Measurements from ENCODE around the gene YPEL5.
"Not testable (repeated sequence)": the region's sequence is repeated elsewhere in the genome, so short reads cannot be mapped to it uniquely, and the experiment has no call there.

Gene YPEL5

DNA sequence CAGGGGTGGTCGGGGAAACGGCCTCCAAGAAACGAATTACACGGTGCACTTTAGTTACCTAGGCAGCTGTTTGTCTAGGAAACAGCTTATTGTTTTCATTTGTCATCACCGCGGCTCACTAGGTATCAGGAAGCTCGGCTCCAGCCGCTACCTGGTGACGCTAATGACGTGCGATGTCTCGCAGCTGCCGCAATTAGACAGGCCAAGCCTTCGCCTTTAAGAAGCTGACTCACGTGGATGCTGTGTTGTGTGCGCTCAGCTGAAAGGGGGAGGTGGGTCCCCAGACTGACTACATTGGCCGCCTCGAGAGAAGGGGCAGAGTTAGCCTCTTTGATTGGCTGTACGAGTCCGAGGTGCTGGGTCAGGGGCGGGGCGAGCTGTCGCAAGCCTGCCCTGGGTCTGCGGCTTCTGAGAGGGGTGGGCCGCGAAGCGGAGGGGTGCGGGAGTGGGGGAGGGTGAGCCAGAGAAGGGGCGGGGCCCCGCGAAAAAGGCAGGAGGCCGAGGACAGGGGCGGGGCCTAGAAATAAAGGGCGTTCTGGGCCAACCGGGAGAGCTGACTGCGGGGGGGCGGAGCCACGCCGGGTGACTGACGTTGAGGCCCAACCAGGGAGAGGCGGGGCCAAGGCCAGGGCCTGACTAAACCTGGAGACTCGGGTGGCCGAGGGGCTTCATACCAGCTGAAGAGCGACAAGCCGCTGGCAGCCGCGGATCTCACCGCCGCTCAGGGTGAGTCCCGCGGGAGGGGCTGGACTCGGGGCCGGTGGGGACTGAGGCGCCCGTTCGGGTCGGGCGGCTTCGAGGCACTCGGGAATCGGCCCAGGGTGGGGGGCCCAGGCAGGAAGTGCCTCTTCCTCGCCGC lies at the start of gene YPEL5:
Gene YPEL5, plus strand, starts transcription at position 671 of the 859 bp plus-strand sequence. CDS start 9,645 bp downstream, outside the sequence.
- H3K9me3 ChIP-seq (ENCODE audit: low read length), result no peaks in the 10 kb centered on the region
- H3K9ac ChIP-seq (ENCODE audit: low read length), result peak within 1 kb of the TSS; percentile 16
- H3K27me3 ChIP-seq (ENCODE audit: control insufficient read depth in 1 of 2, insufficient read depth in 2 of 2, low read length in 2 of 2), result no peaks in the 10 kb centered on the region
- peak within 1 kb of the TSS; percentile 96 for H3K27ac ChIP-seq (ENCODE audit: low read depth, low read length)
- H3K36me3 ChIP-seq (ENCODE audit: insufficient read depth, low read length), result peaks cover 4% of the 10 kb centered on the region
- peak within 1 kb of the TSS; percentile 59 to 75 for H3K4me3 ChIP-seq (ENCODE audit: low read depth in 1 of 2, low read length in 2 of 2)
- peaks cover 24% of the 10 kb centered on the region for H3K4me1 ChIP-seq (ENCODE audit: insufficient read depth, low read length)

DNA sequence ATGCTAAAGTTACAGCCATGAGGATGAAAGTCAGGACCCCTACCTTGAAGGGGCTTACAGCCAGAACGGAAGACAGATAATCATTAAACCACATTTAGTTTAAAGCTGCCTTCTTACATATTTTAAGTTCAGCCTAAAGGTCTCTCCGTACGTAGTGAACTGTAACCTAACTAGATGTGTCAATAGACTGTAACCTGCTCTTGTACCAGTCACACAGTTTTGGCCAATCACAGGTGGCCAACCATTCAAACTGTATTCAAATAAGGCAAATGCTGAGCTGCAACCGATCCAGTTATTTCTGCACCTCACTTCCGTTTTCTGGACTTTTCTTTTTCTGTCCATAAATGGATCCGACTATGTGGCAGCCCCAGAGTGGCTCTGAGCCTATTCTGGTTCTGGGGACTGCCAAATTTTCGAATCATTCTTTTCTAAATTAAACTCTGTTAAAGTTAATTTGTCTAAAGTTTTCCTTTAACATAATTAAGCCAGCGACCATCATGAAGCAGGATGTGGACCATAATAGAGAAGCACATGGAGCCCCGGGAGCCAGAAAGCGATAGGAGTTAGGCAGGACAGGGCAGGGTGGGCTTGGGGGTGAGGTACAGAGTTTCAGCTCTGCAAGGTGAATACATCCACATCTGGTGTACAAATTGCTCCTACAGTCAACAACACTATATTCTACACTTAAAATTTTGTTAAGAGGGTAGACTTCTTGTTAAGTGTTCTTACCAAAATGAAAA lies 48.4 kb upstream of the YPEL5 start:
- Histone ChIP-seq H3K27me3 (ENCODE audit: control insufficient read depth in 1 of 2, insufficient read depth in 2 of 2, low read length in 2 of 2) (no peaks in the 10 kb centered on the region), H3K27ac (ENCODE audit: low read depth, low read length) (no peak overlapping the region), H3K4me1 (ENCODE audit: insufficient read depth, low read length) (no peaks in the 10 kb centered on the region), H3K4me3 (ENCODE audit: low read depth in 1 of 2, low read length in 2 of 2) (no peak overlapping the region), H3K36me3 (ENCODE audit: insufficient read depth, low read length) (no peaks in the 10 kb centered on the region), H3K9ac (ENCODE audit: low read length) (no peak overlapping the region), H3K9me3 (ENCODE audit: low read length) (no peaks in the 10 kb centered on the region)

GRCh38 chr2:30099366-30099765 lies 47.4 kb upstream of the YPEL5 start:
- not testable (repeated sequence) for H3K27ac ChIP-seq (ENCODE audit: low read depth, low read length); H3K4me3 ChIP-seq (ENCODE audit: low read depth in 1 of 2, low read length in 2 of 2); H3K36me3 ChIP-seq (ENCODE audit: insufficient read depth, low read length); H3K4me1 ChIP-seq (ENCODE audit: insufficient read depth, low read length); H3K9ac ChIP-seq (ENCODE audit: low read length); H3K27me3 ChIP-seq (ENCODE audit: control insufficient read depth in 1 of 2, insufficient read depth in 2 of 2, low read length in 2 of 2); H3K9me3 ChIP-seq (ENCODE audit: low read length)

- H3K36me3 ChIP-seq (ENCODE audit: insufficient read depth, low read length); H3K9ac ChIP-seq (ENCODE audit: low read length); H3K9me3 ChIP-seq (ENCODE audit: low read length); H3K27ac ChIP-seq (ENCODE audit: low read depth, low read length); H3K4me3 ChIP-seq (ENCODE audit: low read depth in 1 of 2, low read length in 2 of 2); H3K4me1 ChIP-seq (ENCODE audit: insufficient read depth, low read length); H3K27me3 ChIP-seq (ENCODE audit: control insufficient read depth in 1 of 2, insufficient read depth in 2 of 2, low read length in 2 of 2): not testable (repeated sequence)
Observed at GRCh38 chr2:30100691-30101090, 46.1 kb upstream of the YPEL5 start.

- no peaks in the 10 kb centered on the region for H3K4me1 ChIP-seq (ENCODE audit: insufficient read depth, low read length)
- no peaks in the 10 kb centered on the region for H3K36me3 ChIP-seq (ENCODE audit: insufficient read depth, low read length)
- peaks cover 0 to 5% of the 10 kb centered on the region in 2 donors for H3K27me3 ChIP-seq (ENCODE audit: control insufficient read depth in 1 of 2, insufficient read depth in 2 of 2, low read length in 2 of 2)
- H3K9ac ChIP-seq (ENCODE audit: low read length), result no peak overlapping the region
- H3K27ac ChIP-seq (ENCODE audit: low read depth, low read length), result no peak overlapping the region
- no peak overlapping the region for H3K4me3 ChIP-seq (ENCODE audit: low read depth in 1 of 2, low read length in 2 of 2)
- H3K9me3 ChIP-seq (ENCODE audit: low read length), result no peaks in the 10 kb centered on the region
Observed at GRCh38 chr2:30104307-30104706, 42.5 kb upstream of the YPEL5 start.

DNA sequence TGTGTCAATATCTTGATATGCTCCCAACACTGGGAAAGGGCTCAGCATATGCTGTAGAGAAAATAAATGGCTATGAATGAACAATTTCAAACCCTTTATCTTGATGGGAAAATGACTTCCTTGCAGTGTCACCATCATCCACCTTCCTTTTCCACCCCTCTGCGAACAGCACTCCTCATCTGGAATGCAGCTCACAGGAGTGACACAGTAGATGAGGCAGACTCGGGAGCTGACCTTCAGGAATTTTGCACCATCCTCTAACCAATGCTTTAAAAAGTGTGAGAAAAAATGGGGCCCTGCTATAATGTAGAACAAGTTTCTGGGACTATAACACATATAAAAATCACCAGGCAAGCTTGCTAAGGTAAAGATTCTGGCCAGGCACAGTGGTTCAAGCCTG lies 41.3 kb upstream of the YPEL5 start:
- no peaks in the 10 kb centered on the region for H3K4me1 ChIP-seq (ENCODE audit: insufficient read depth, low read length)
- no peaks in the 10 kb centered on the region for H3K9me3 ChIP-seq (ENCODE audit: low read length)
- no peak overlapping the region for H3K4me3 ChIP-seq (ENCODE audit: low read depth in 1 of 2, low read length in 2 of 2)
- no peaks in the 10 kb centered on the region for H3K36me3 ChIP-seq (ENCODE audit: insufficient read depth, low read length)
- no peak overlapping the region for H3K27ac ChIP-seq (ENCODE audit: low read depth, low read length)
- H3K9ac ChIP-seq (ENCODE audit: low read length), result no peak overlapping the region
- peaks cover 0 to 5% of the 10 kb centered on the region in 2 donors for H3K27me3 ChIP-seq (ENCODE audit: control insufficient read depth in 1 of 2, insufficient read depth in 2 of 2, low read length in 2 of 2)

- no peak overlapping the region for H3K4me3 ChIP-seq (ENCODE audit: low read depth in 1 of 2, low read length in 2 of 2)
- peaks cover 0 to 5% of the 10 kb centered on the region in 2 donors for H3K27me3 ChIP-seq (ENCODE audit: control insufficient read depth in 1 of 2, insufficient read depth in 2 of 2, low read length in 2 of 2)
- H3K4me1 ChIP-seq (ENCODE audit: insufficient read depth, low read length), result no peaks in the 10 kb centered on the region
- H3K36me3 ChIP-seq (ENCODE audit: insufficient read depth, low read length), result no peaks in the 10 kb centered on the region
- H3K9ac ChIP-seq (ENCODE audit: low read length), result no peak overlapping the region
- H3K9me3 ChIP-seq (ENCODE audit: low read length), result no peaks in the 10 kb centered on the region
- no peak overlapping the region for H3K27ac ChIP-seq (ENCODE audit: low read depth, low read length)
Observed at GRCh38 chr2:30106543-30106942, 40.3 kb upstream of the YPEL5 start.

- no peak overlapping the region for H3K4me3 ChIP-seq (ENCODE audit: low read depth in 1 of 2, low read length in 2 of 2)
- H3K9me3 ChIP-seq (ENCODE audit: low read length), result no peaks in the 10 kb centered on the region
- H3K4me1 ChIP-seq (ENCODE audit: insufficient read depth, low read length), result no peaks in the 10 kb centered on the region
- no peaks in the 10 kb centered on the region for H3K36me3 ChIP-seq (ENCODE audit: insufficient read depth, low read length)
- no peak overlapping the region for H3K27ac ChIP-seq (ENCODE audit: low read depth, low read length)
- H3K27me3 ChIP-seq (ENCODE audit: control insufficient read depth in 1 of 2, insufficient read depth in 2 of 2, low read length in 2 of 2), result peaks cover 0 to 5% of the 10 kb centered on the region in 2 donors
- H3K9ac ChIP-seq (ENCODE audit: low read length), result no peak overlapping the region
Observed at GRCh38 chr2:30108192-30108591, 38.6 kb upstream of the YPEL5 start.

DNA sequence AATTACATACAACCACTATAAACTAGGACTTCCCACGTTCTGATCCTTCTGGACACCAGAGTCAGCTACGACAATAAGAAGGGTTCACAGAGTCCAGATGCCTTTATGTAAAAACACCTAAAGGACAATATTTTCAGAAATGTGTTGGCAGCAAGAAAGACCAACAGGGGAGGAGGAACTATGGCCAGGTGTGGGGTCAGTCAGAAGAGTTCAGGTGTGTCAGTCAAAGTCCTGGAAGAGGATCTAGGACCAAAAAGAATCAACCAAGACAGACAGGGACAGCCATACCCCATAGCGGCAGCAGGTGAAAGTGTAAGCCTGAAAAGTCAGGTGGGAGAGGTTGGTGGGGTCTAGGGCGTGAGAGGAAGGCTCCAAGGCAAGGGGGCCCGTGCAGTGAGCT lies 38.0 kb upstream of the YPEL5 start:
- Histone ChIP-seq H3K27me3 (ENCODE audit: control insufficient read depth in 1 of 2, insufficient read depth in 2 of 2, low read length in 2 of 2) (peaks cover 0 to 5% of the 10 kb centered on the region in 2 donors), H3K4me3 (ENCODE audit: low read depth in 1 of 2, low read length in 2 of 2) (no peak overlapping the region), H3K4me1 (ENCODE audit: insufficient read depth, low read length) (no peaks in the 10 kb centered on the region), H3K9ac (ENCODE audit: low read length) (no peak overlapping the region), H3K9me3 (ENCODE audit: low read length) (no peaks in the 10 kb centered on the region), H3K27ac (ENCODE audit: low read depth, low read length) (no peak overlapping the region), H3K36me3 (ENCODE audit: insufficient read depth, low read length) (no peaks in the 10 kb centered on the region)

- H3K9me3 ChIP-seq (ENCODE audit: low read length), result no peaks in the 10 kb centered on the region
- H3K27ac ChIP-seq (ENCODE audit: low read depth, low read length), result no peak overlapping the region
- H3K4me3 ChIP-seq (ENCODE audit: low read depth in 1 of 2, low read length in 2 of 2), result no peak overlapping the region
- no peak overlapping the region for H3K9ac ChIP-seq (ENCODE audit: low read length)
- H3K4me1 ChIP-seq (ENCODE audit: insufficient read depth, low read length), result no peaks in the 10 kb centered on the region
- H3K36me3 ChIP-seq (ENCODE audit: insufficient read depth, low read length), result no peaks in the 10 kb centered on the region
- H3K27me3 ChIP-seq (ENCODE audit: control insufficient read depth in 1 of 2, insufficient read depth in 2 of 2, low read length in 2 of 2), result peaks cover 0 to 5% of the 10 kb centered on the region in 2 donors
Observed at GRCh38 chr2:30109856-30110255, 37.0 kb upstream of the YPEL5 start.

GRCh38 chr2:30110773-30111172 lies 36.0 kb upstream of the YPEL5 start:
- Histone ChIP-seq H3K27me3 (ENCODE audit: control insufficient read depth in 1 of 2, insufficient read depth in 2 of 2, low read length in 2 of 2) (no peaks in the 10 kb centered on the region), H3K4me3 (ENCODE audit: low read depth in 1 of 2, low read length in 2 of 2) (no peak overlapping the region), H3K36me3 (ENCODE audit: insufficient read depth, low read length) (no peaks in the 10 kb centered on the region), H3K27ac (ENCODE audit: low read depth, low read length) (no peak overlapping the region), H3K9ac (ENCODE audit: low read length) (no peak overlapping the region), H3K4me1 (ENCODE audit: insufficient read depth, low read length) (peaks cover 6% of the 10 kb centered on the region), H3K9me3 (ENCODE audit: low read length) (no peaks in the 10 kb centered on the region)
